Neuronal stem cell (in vitro differentiated cells): Measurements from ENCODE around the gene GMFB.

Experiments
- DNase-seq: peaks from one replicate; pipeline ENCODE4 v3.0.0-alpha.2; 2013; ENCODE audit warnings: low spot score
- H2AFZ ChIP-seq: one replicate; pipeline ENCODE4 v1.6.1; 2013; ENCODE audit warnings: mild to moderate bottlenecking, low read length, inconsistent platforms
- H2AK5ac ChIP-seq: 2 replicates; pipeline ENCODE4 v1.6.1; 2013; ENCODE audit warnings: low read depth, mild to moderate bottlenecking, inconsistent platforms, low read length, moderate library complexity, mixed read lengths
- H2BK120ac ChIP-seq: 2 replicates; pipeline ENCODE4 v1.6.1; 2013; ENCODE audit warnings: low read depth, mild to moderate bottlenecking, inconsistent platforms, low read length, moderate library complexity, mixed read lengths
- H2BK12ac ChIP-seq: one replicate; pipeline ENCODE4 v1.6.1; 2013; ENCODE audit warnings: low read length, inconsistent platforms
- H2BK15ac ChIP-seq: 2 replicates; pipeline ENCODE4 v1.6.1; 2013; ENCODE audit warnings: mild to moderate bottlenecking, low read length, inconsistent platforms, mixed read lengths
- H2BK5ac ChIP-seq: one replicate; pipeline ENCODE4 v1.6.1; 2013; ENCODE audit warnings: inconsistent platforms, mild to moderate bottlenecking, low read length, moderate library complexity
- H3K14ac ChIP-seq: one replicate; pipeline ENCODE4 v1.6.1; 2013; ENCODE audit warnings: low read length, inconsistent platforms
- H3K18ac ChIP-seq: 2 replicates; pipeline ENCODE4 v1.6.1; 2013; ENCODE audit warnings: low read length, inconsistent platforms
- H3K23ac ChIP-seq: 2 replicates; pipeline ENCODE4 v1.6.1; 2013; ENCODE audit warnings: low read depth, mild to moderate bottlenecking, mixed read lengths, low read length, inconsistent platforms; ENCODE audit not compliant: poor library complexity
- H3K27ac ChIP-seq: replicated peaks from 3 replicates; pipeline ENCODE4 v1.5.1; 2013; ENCODE audit warnings: low read length, inconsistent platforms
- H3K27me3 ChIP-seq, 3 experiments: 2 replicates each; pipeline ENCODE4 v1.6.1; 2013; ENCODE audit warnings: low read length in 3 of 3, mild to moderate bottlenecking in 2 of 3, inconsistent platforms in 1 of 3, low read depth in 1 of 3, mixed read lengths in 1 of 3, moderate library complexity in 1 of 3; ENCODE audit not compliant: control insufficient read depth in 3 of 3, insufficient read depth in 3 of 3
- H3K36me3 ChIP-seq, 2 donors: replicated peaks in 1 of 2; 2 replicates each; pipeline ENCODE4 v1.6.1; 2013; ENCODE audit warnings: low read length in 2 of 2; ENCODE audit not compliant: control insufficient read depth in 2 of 2, insufficient read depth in 2 of 2
- H3K4ac ChIP-seq: 2 replicates; pipeline ENCODE4 v1.6.1; 2013; ENCODE audit warnings: inconsistent platforms, mild to moderate bottlenecking, low read length, moderate library complexity
- H3K4me1 ChIP-seq, 2 donors: 1 replicate in 1 of 2; 2 replicates in 1 of 2; pipeline ENCODE4 v1.6.1; 2013; ENCODE audit warnings: low read length in 2 of 2, low read depth in 1 of 2; ENCODE audit not compliant: control insufficient read depth in 2 of 2, insufficient read depth in 1 of 2
- H3K4me2 ChIP-seq: one replicate; pipeline ENCODE4 v1.6.1; 2013; ENCODE audit warnings: mild to moderate bottlenecking, low read length, inconsistent platforms; ENCODE audit not compliant: insufficient read depth, poor library complexity, severe bottlenecking
- H3K4me3 ChIP-seq, 2 donors: 2 replicates each; pipeline ENCODE4 v1.5.1; 2013; ENCODE audit warnings: low read length in 2 of 2, mild to moderate bottlenecking in 2 of 2, inconsistent platforms in 1 of 2, moderate library complexity in 1 of 2
- H3K79me1 ChIP-seq: one replicate; pipeline ENCODE4 v1.6.1; 2013; ENCODE audit warnings: low read depth, mild to moderate bottlenecking, inconsistent platforms, low read length, moderate library complexity
- H3K9ac ChIP-seq: one replicate; pipeline ENCODE4 v1.6.1; 2013; ENCODE audit warnings: mild to moderate bottlenecking, low read depth, low read length, inconsistent platforms; ENCODE audit not compliant: poor library complexity
- H3K9me3 ChIP-seq, 2 donors: replicated peaks in 1 of 2; 2 replicates each; pipeline versions ENCODE3 to v1.6.1; 2013; ENCODE audit warnings: low read length in 2 of 2, mild to moderate bottlenecking in 2 of 2, inconsistent platforms in 1 of 2, low read depth in 1 of 2, mixed read lengths in 1 of 2, moderate library complexity in 1 of 2; ENCODE audit not compliant: control insufficient read depth in 2 of 2, insufficient read depth in 1 of 2
- H4K8ac ChIP-seq: one replicate; pipeline ENCODE4 v1.6.1; 2013; ENCODE audit warnings: low read depth, mild to moderate bottlenecking, inconsistent platforms, low read length, moderate library complexity
- H4K91ac ChIP-seq: one replicate; pipeline ENCODE4 v1.6.1; 2013; ENCODE audit warnings: low read length, low read depth, mild to moderate bottlenecking, inconsistent platforms; ENCODE audit not compliant: poor library complexity
- WGBS, 2 donors: extraction: QIAGEN DNeasy Blood & Tissue Kit; methylation state at CpG; one replicate each; pipeline ENCODE4 v1.1.7; 2013; ENCODE audit warnings: missing lambda C conversion rate in 2 of 2, mixed read lengths in 1 of 2; ENCODE audit not compliant: insufficient read length in 2 of 2, insufficient replicate concordance in 1 of 2; ENCODE audit errors: extremely low coverage in 2 of 2; 5-methylcytosine and 5-hydroxymethylcytosine counted together

GMFB gene

GRCh38 chr14:54483846-54484245 is 4.9 kb downstream of the GMFB start:
- Histone ChIP-seq H2AFZ (no peak overlapping the region), H2BK120ac (no peak overlapping the region), H3K4me1 (no peaks in the 10 kb centered on the region), H3K14ac (no peak overlapping the region), H3K4me2 (no peak overlapping the region), H3K4ac (no peak overlapping the region), H3K36me3 (peaks cover 3 to 64% of the 10 kb centered on the region in 2 donors), H3K9ac (no peak overlapping the region), H3K9me3 (peaks cover 0 to 13% of the 10 kb centered on the region in 2 donors), H2BK15ac (no peak overlapping the region), H3K18ac (no peak overlapping the region), H3K27me3 (no peaks in the 10 kb centered on the region), H3K79me1 (no peaks in the 10 kb centered on the region), H3K4me3 (no peak overlapping the region), H3K23ac (no peak overlapping the region), H2AK5ac (no peak overlapping the region), H4K8ac (no peak overlapping the region), H3K27ac (no peak overlapping the region), H2BK5ac (no peak overlapping the region), H4K91ac (no peak overlapping the region), H2BK12ac (no peak overlapping the region)
- DNase-seq = no peak

- Histone ChIP-seq H2BK120ac (no peak overlapping the region), H3K4me1 (no peaks in the 10 kb centered on the region), H3K27me3 (no peaks in the 10 kb centered on the region), H3K4me2 (no peak overlapping the region), H3K27ac (no peak overlapping the region), H3K9me3 (peaks cover 0 to 13% of the 10 kb centered on the region in 2 donors), H4K8ac (no peak overlapping the region), H2BK12ac (no peak overlapping the region), H3K79me1 (no peaks in the 10 kb centered on the region), H2BK15ac (no peak overlapping the region), H3K4me3 (no peak overlapping the region), H3K4ac (no peak overlapping the region), H3K14ac (no peak overlapping the region), H4K91ac (no peak overlapping the region), H3K18ac (no peak overlapping the region), H2AFZ (no peak overlapping the region), H3K36me3 (peaks cover 5 to 70% of the 10 kb centered on the region in 2 donors), H2BK5ac (no peak overlapping the region), H2AK5ac (no peak overlapping the region), H3K23ac (no peak overlapping the region), H3K9ac (no peak overlapping the region)
- DNase-seq = no peak
- no CpG with 5 or more reads among the region's 8 CpGs for WGBS, 2 donors
Measured at GRCh38 chr14:54483073-54483745, 5.6 kb downstream of the GMFB start.

GRCh38 chr14:54481695-54482094 is 7.1 kb downstream of the GMFB start:
- no peaks in the 10 kb centered on the region for H3K27me3 ChIP-seq
- WGBS, 2 donors = no CpG with 5 or more reads among the region's 2 CpGs
- no peak overlapping the region for H3K9ac ChIP-seq
- no peak overlapping the region for H3K4me3 ChIP-seq
- no peaks in the 10 kb centered on the region for H3K4me1 ChIP-seq
- no peak overlapping the region for H3K14ac ChIP-seq
- no peak overlapping the region for H3K4ac ChIP-seq
- DNase-seq = no peak
- no peak overlapping the region for H4K8ac ChIP-seq
- no peak overlapping the region for H2AFZ ChIP-seq
- peaks cover 5 to 82% of the 10 kb centered on the region in 2 donors for H3K36me3 ChIP-seq
- H3K79me1 ChIP-seq = no peaks in the 10 kb centered on the region
- H2AK5ac ChIP-seq = no peak overlapping the region
- no peak overlapping the region for H2BK15ac ChIP-seq
- H3K4me2 ChIP-seq = no peak overlapping the region
- no peak overlapping the region for H2BK12ac ChIP-seq
- no peak overlapping the region for H2BK120ac ChIP-seq
- no peak overlapping the region for H3K23ac ChIP-seq
- no peak overlapping the region for H3K18ac ChIP-seq
- H4K91ac ChIP-seq = no peak overlapping the region
- H3K27ac ChIP-seq = no peak overlapping the region
- H2BK5ac ChIP-seq = no peak overlapping the region
- H3K9me3 ChIP-seq = peaks cover 0 to 10% of the 10 kb centered on the region in 2 donors

- Histone ChIP-seq H2BK12ac (no peak overlapping the region), H2BK15ac (no peak overlapping the region), H3K4me2 (no peak overlapping the region), H3K4me3 (no peak overlapping the region), H3K18ac (no peak overlapping the region), H3K27ac (no peak overlapping the region), H2BK120ac (no peak overlapping the region), H3K14ac (no peak overlapping the region), H3K4ac (no peak overlapping the region), H2AK5ac (no peak overlapping the region), H3K9ac (no peak overlapping the region), H3K9me3 (peaks cover 0 to 5% of the 10 kb centered on the region in 2 donors), H2AFZ (no peak overlapping the region), H3K23ac (no peak overlapping the region), H3K27me3 (no peaks in the 10 kb centered on the region), H3K36me3 (peaks cover 5 to 84% of the 10 kb centered on the region in 2 donors), H4K8ac (no peak overlapping the region), H2BK5ac (no peak overlapping the region), H4K91ac (no peak overlapping the region), H3K4me1 (no peaks in the 10 kb centered on the region), H3K79me1 (no peaks in the 10 kb centered on the region)
- WGBS, 2 donors = no CpG with 5 or more reads among the region's 4 CpGs
- DNase-seq = no peak
Measured at GRCh38 chr14:54480830-54481562, 7.8 kb downstream of the GMFB start.
